Activated CD8-positive, alpha-beta T cell treated with anti-CD3 and anti-CD28 coated beads for 36 hours (primary cell): ENCODE data around the gene ALAD. TPM values are rescaled to one million over a fixed set of nuclear protein-coding genes. Genes with fewer than 3 reads are reported as not detected.

ENCODE experiments used
- ATAC-seq: fragments of 200-7000 bp; cut with Tn5 transposase; one replicate; pipeline ENCODE4 v1.10.0; 2021; ENCODE audit warnings: mild to moderate bottlenecking, moderate library complexity
- CTCF ChIA-PET: fragments of 350-600 bp; sonication (Branson Sonifier 250); formaldehyde crosslinking; loops from one replicate; lab custom pipeline; 2021; ENCODE audit warnings: antibody characterized with exemption; lab: Charles Lee
- POLR2A ChIA-PET: fragments of 350-600 bp; sonication (Branson Sonifier 250); formaldehyde crosslinking; loops from one replicate; lab custom pipeline; 2021; ENCODE audit warnings: antibody characterized with exemption; lab: Charles Lee
- DNase-seq: peaks from one replicate; pipeline ENCODE4 v3.0.0-alpha.2; 2020
- H3K27ac Mint-ChIP-seq: one replicate; pipeline ENCODE4 v1.8.0; 2021; ENCODE audit warnings: mild to moderate bottlenecking, mixed read lengths
- H3K27me3 Mint-ChIP-seq: one replicate; pipeline ENCODE4 v1.8.0; 2021; ENCODE audit warnings: mixed read lengths
- H3K36me3 Mint-ChIP-seq: one replicate; pipeline ENCODE4 v1.8.0; 2021; ENCODE audit warnings: low read depth, mixed read lengths
- H3K4me1 Mint-ChIP-seq: one replicate; pipeline ENCODE4 v1.8.0; 2021; ENCODE audit warnings: low read depth, mixed read lengths
- H3K4me3 Mint-ChIP-seq: one replicate; pipeline ENCODE4 v1.8.0; 2021; ENCODE audit warnings: mild to moderate bottlenecking, moderate library complexity, mixed read lengths
- H3K9me3 Mint-ChIP-seq: one replicate; pipeline ENCODE4 v1.8.0; 2021; ENCODE audit warnings: mixed read lengths
- CTCF ChIP-seq: fragments of 200-600 bp; IDR thresholded peaks from one replicate; pipeline ENCODE4 v1.8.0; 2022; ENCODE audit warnings: antibody characterized with exemption, mild to moderate bottlenecking
- intact Hi-C: fragments of 100-400 bp; cut with micrococcal nuclease; formaldehyde crosslinking; loops from one replicate; pipeline ENCODE4 v1.10.0; 2022
- total RNA-seq, 2 experiments: library from RNA; stranded (reverse); gene quantifications; one replicate each; pipeline ENCODE4 v1.2.3, GENCODE V29; 2021

Gene ALAD
- total RNA-seq, 2 experiments from 2014 or later, result 16.2 to 16.3 TPM

DNA sequence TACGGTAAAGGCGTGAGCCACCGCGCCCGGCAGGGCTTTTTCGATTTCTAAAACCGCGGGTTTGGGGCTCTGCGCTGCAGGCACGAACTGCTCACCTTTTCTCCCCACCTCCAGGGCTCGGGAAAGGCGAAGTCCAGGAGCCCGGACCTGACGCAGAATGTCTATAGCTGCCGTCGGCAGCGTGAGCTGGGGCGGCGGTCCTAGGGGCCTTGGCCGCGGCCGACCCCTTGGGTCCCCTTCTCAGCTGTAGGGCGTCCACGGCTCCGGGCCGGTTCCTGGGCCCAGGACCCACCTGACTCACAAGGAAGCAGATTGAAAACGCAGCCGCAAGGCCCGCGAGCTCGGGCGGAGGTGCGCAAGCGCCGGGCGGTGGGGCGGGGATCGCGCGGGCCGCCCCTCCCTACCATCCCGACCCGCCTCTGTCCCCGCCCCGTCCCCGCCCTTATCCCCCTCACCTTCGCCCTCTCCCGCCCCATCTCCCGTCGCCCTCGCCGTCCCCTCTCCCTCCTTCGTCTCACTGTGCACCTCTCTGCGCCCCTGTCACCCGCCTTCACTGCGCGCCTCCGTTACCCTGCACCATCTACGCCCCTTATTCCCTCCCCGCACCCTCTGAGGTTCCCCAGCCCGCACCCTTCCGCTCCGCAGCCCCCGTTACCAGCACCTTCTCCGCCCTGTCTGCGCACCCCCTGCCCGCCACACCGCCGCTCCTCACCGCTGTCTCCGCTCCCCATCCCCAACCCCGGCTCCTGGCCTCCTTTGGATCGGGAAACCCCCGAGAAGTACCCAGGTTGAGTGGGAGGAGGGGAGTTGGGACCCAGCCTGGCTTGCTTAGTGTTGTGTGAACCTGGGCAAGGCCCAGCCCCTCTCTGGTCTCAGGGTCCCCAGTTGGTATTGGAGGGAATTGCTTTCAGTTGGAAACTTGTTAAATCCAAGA, 24.2 kb downstream of the ALAD start, which contains the start of gene HDHD3:
TSS of gene HDHD3 (minus strand) at position 353 of the 934 bp plus-strand sequence. CDS start 2,632 bp downstream, outside the sequence.
- DNase-seq, result peak; percentile 84
- CTCF ChIA-PET, result interaction anchor here (1.5 to 1.8 kb wide), 2 partner anchors 24 to 102 kb away, joined by 5 to 6 read pairs; partner anchors contain the start of genes ALAD, CDC26 and PRPF4
- POLR2A ChIA-PET, result interaction anchor here (0.7 kb wide), 1 partner anchor 9 kb away, joined by 4 read pairs; no protein-coding TSS in a partner anchor
- Mint-ChIP-seq H3K27ac (peak within 1 kb of the TSS; percentile 80), H3K9me3 (no peaks in the 10 kb centered on the region), H3K4me1 (peaks cover 16% of the 10 kb centered on the region), H3K4me3 (peak within 1 kb of the TSS; percentile 81), H3K36me3 (peaks cover 6% of the 10 kb centered on the region), H3K27me3 (no peaks in the 10 kb centered on the region)
- ATAC-seq, result peak; percentile 92
- intact Hi-C loops, result no loop called here
- TF ChIP-seq CTCF, result no peak

- ATAC-seq, result no peak
- no peaks in the 10 kb centered on the region for H3K27me3 Mint-ChIP-seq
- peak overlapping the region; percentile 78 for H3K27ac Mint-ChIP-seq
- intact Hi-C loops, result no loop called here
- no peaks in the 10 kb centered on the region for H3K9me3 Mint-ChIP-seq
- no peak for TF ChIP-seq CTCF
- H3K36me3 Mint-ChIP-seq, result peaks cover 6% of the 10 kb centered on the region
- no peak for DNase-seq
- ChIA-PET POLR2A (interaction anchor here (0.9 kb wide), 1 partner anchor 100 kb away, joined by 3 read pairs; the partner anchor contains the start of genes CDC26 and PRPF4), CTCF (interaction anchor here (0.7 to 1.8 kb wide), 4 partner anchors 26 to 339 kb away, joined by 3 to 6 read pairs (median 4); partner anchors contain the start of genes ALAD, CDC26 and PRPF4)
- peaks cover 13% of the 10 kb centered on the region for H3K4me1 Mint-ChIP-seq
- H3K4me3 Mint-ChIP-seq, result peak overlapping the region; percentile 81
Observed at GRCh38 chr9:113375057-113376023, 25.7 kb downstream of the ALAD start.

DNA sequence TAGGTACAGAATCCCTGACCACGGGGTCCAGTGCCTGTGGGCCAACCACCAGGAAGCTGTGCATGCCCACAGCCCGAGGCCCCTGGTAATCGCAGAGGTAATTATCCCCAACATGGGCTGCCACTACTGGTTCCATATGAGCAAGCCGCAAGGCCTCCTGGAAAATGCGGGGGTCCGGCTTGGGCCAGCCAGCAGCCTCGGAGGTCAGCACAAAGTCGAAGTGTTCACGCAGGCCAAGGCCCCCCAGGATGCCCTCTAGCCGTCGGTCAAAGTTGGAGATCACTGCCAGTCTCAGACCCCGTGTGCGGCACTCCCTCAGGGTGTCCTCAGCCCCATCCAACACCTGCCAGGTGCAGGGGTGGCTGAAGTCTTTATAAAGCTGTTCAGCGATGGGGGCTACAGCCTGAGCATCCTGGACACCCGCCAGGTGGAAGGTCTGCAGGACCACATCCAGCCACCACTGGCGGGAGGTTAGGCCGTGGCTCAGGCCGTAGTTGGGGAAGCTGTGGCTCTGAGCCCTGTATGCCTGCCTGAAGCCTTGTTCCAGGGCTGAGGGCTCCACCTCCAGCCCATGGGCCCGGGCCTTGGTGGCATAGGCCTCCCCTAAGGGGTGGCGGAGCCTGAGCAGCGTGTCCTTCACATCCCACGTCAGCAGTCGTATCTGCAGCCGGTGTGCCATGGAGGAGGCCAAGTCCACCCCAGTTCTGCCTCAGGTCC, 27.2 kb downstream of the ALAD start:
- no peak for TF ChIP-seq CTCF
- ChIA-PET CTCF (interaction anchor here (1.1 kb wide), 1 partner anchor 66 kb away, joined by 3 read pairs; no protein-coding TSS in a partner anchor), POLR2A (interaction anchor here (0.9 kb wide), 1 partner anchor 99 kb away, joined by 3 read pairs; the partner anchor contains the start of genes CDC26 and PRPF4)
- intact Hi-C loops, result no loop called here
- H3K36me3 Mint-ChIP-seq, result peaks cover 6% of the 10 kb centered on the region
- no peaks in the 10 kb centered on the region for H3K9me3 Mint-ChIP-seq
- H3K4me3 Mint-ChIP-seq, result no peak overlapping the region
- H3K4me1 Mint-ChIP-seq, result peaks cover 13% of the 10 kb centered on the region
- ATAC-seq (no peak), DNase-seq (no peak)
- H3K27me3 Mint-ChIP-seq, result no peaks in the 10 kb centered on the region
- no peak overlapping the region for H3K27ac Mint-ChIP-seq

DNA sequence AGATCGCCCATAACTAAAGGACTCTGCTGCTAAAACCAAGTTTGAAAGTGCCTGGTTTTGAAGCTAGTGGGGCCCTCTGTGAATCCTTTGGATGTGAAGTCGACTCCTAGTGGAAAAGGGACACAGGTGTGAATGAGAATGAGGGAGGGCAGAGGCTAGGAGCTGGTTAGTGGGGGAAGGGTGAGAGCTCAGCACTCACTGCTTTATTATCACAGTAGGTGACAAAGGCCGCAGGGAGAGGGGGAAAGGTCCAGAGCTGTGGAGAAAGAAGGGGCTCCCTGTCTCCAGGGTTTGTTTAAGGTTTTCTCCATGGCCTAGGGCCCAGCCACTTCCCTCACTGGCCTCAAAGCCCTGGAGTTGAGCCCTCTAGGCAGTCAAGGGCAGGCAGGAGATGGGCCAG, 27.8 kb downstream of the ALAD start:
- H3K27me3 Mint-ChIP-seq, result no peaks in the 10 kb centered on the region
- ChIA-PET CTCF (no interaction called here), POLR2A (no interaction called here)
- ATAC-seq, result no peak
- no peak for DNase-seq
- intact Hi-C loops, result no loop called here
- H3K4me1 Mint-ChIP-seq, result peaks cover 13% of the 10 kb centered on the region
- H3K27ac Mint-ChIP-seq, result no peak overlapping the region
- peaks cover 6% of the 10 kb centered on the region for H3K36me3 Mint-ChIP-seq
- TF ChIP-seq CTCF, result no peak
- H3K4me3 Mint-ChIP-seq, result no peak overlapping the region
- H3K9me3 Mint-ChIP-seq, result no peaks in the 10 kb centered on the region
